Gastroesophageal sphincter (tissue), 4 donors: ENCODE measurements around the gene MAIP1. TPM values are rescaled to one million over a fixed set of nuclear protein-coding genes. Genes with fewer than 3 reads are reported as not detected.

Experiments used
- ATAC-seq: fragments of 150-250 bp; one replicate; pipeline ENCODE4 v1.9.1; 2016; ENCODE audit warnings: mild to moderate bottlenecking, moderate library complexity
- H3K27ac ChIP-seq, 4 donors: fragments of 200-600 bp; sonication (generic) in 3 of 4; 1 replicate in 3 of 4; 2 replicates in 1 of 4; pipeline ENCODE4 v1.5.1; 2016 to 2019
- H3K27me3 ChIP-seq: fragments of 200-600 bp; sonication (generic); one replicate; pipeline ENCODE4 v1.5.1; 2019
- H3K36me3 ChIP-seq, 2 donors: fragments of 200-600 bp; sonication (generic); one replicate each; pipeline ENCODE4 v1.5.1; 2019; ENCODE audit warnings: control low read depth in 1 of 2
- H3K4me1 ChIP-seq, 3 donors: fragments of 200-600 bp; sonication (generic); 1 replicate in 2 of 3; 2 replicates in 1 of 3; pipeline ENCODE4 v1.5.1; 2016 to 2019; ENCODE audit warnings: control low read depth in 2 of 3
- H3K4me3 ChIP-seq, 2 donors: fragments of 200-600 bp; sonication (generic); one replicate each; pipeline ENCODE4 v1.5.1; 2019; ENCODE audit warnings: mild to moderate bottlenecking in 1 of 2, moderate library complexity in 1 of 2
- H3K9me3 ChIP-seq, 3 donors: fragments of 200-600 bp; sonication (generic); one replicate each; pipeline ENCODE4 v1.5.1; 2017 to 2019; ENCODE audit warnings: control low read depth in 2 of 3
- EP300 ChIP-seq: sonication (generic); formaldehyde crosslinking; IDR thresholded peaks from one replicate; pipeline ENCODE4 v1.6.1; 2017; ENCODE audit warnings: antibody characterized with exemption, mild to moderate bottlenecking
- POLR2A ChIP-seq, 2 donors: fragments of 450-650 bp; IDR thresholded peaks; one replicate each; pipeline ENCODE4 v1.6.1; 2017; ENCODE audit warnings: antibody characterized with exemption in 2 of 2, mild to moderate bottlenecking in 2 of 2, moderate library complexity in 1 of 2
- POLR2AphosphoS5 ChIP-seq: sonication (generic); formaldehyde crosslinking; IDR thresholded peaks from one replicate; pipeline ENCODE4 v1.6.1; 2017; ENCODE audit warnings: antibody characterized with exemption
- WGBS, 2 donors: methylation state at CpG; one replicate each; pipeline ENCODE4 v1.1.5; 2018; ENCODE audit warnings: low coverage in 1 of 2; 5-methylcytosine and 5-hydroxymethylcytosine counted together
- total RNA-seq, 4 donors: library from RNA; depleted of rRNA; stranded (reverse); fragments of >200 nt; gene quantifications; one replicate each; pipeline ENCODE4 v1.1.0, GENCODE V29; 2016
- TF ChIP-seq, protein P1 (sequence below), 4 experiments: fragments of 200-600 bp in 2 of 4; fragments of 450-650 bp in 2 of 4; sonication (generic) in 1 of 4; IDR thresholded peaks; one replicate each; pipeline ENCODE4 v1.5.1; 2017 to 2019; ENCODE audit warnings: antibody characterized with exemption in 4 of 4, mild to moderate bottlenecking in 2 of 4, moderate library complexity in 2 of 4

Gene MAIP1
- total RNA-seq, 4 donors from 2014 or later: 15.5 to 19.4 (median 18.0) TPM

DNA sequence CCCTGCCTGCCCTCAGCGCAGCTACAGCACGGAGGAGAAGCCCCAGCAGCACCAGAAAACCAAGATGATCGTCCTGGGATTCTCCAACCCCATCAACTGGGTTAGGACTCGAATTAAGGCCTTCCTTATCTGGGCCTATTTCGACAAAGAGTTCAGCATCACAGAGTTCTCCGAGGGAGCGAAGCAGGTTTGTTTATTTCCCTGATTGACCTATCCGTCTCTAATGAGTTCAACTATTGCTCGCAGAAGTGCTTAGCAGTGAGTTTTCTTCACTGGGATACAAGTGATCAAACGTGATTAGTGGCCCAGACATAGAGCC is 639 bp downstream of the MAIP1 start:
- peak overlapping the region; percentile 84 to 94 (median 90) for H3K27ac ChIP-seq
- H3K27me3 ChIP-seq: no peaks in the 10 kb centered on the region
- TF ChIP-seq POLR2AphosphoS5 (no peak), POLR2A (IDR thresholded peaks at IDR 0.05) (no peak), EP300 (no peak)
- TF ChIP-seq, protein P1, sequence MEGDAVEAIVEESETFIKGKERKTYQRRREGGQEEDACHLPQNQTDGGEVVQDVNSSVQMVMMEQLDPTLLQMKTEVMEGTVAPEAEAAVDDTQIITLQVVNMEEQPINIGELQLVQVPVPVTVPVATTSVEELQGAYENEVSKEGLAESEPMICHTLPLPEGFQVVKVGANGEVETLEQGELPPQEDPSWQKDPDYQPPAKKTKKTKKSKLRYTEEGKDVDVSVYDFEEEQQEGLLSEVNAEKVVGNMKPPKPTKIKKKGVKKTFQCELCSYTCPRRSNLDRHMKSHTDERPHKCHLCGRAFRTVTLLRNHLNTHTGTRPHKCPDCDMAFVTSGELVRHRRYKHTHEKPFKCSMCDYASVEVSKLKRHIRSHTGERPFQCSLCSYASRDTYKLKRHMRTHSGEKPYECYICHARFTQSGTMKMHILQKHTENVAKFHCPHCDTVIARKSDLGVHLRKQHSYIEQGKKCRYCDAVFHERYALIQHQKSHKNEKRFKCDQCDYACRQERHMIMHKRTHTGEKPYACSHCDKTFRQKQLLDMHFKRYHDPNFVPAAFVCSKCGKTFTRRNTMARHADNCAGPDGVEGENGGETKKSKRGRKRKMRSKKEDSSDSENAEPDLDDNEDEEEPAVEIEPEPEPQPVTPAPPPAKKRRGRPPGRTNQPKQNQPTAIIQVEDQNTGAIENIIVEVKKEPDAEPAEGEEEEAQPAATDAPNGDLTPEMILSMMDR (IDR thresholded peaks at IDR 0.05): no peak
- ATAC-seq: no peak
- peaks cover 0 to 34% of the 10 kb centered on the region in 2 donors for H3K36me3 ChIP-seq
- 0% methylated on average over 4 of the region's 10 CpGs; no CpG with 5 or more reads in 1 of the 2 donors for WGBS, 2 donors
- peaks cover 0 to 56% (median 24%) of the 10 kb centered on the region in 3 donors for H3K4me1 ChIP-seq
- peak overlapping the region; percentile 96 to 99 for H3K4me3 ChIP-seq
- H3K9me3 ChIP-seq: no peaks in the 10 kb centered on the region

DNA sequence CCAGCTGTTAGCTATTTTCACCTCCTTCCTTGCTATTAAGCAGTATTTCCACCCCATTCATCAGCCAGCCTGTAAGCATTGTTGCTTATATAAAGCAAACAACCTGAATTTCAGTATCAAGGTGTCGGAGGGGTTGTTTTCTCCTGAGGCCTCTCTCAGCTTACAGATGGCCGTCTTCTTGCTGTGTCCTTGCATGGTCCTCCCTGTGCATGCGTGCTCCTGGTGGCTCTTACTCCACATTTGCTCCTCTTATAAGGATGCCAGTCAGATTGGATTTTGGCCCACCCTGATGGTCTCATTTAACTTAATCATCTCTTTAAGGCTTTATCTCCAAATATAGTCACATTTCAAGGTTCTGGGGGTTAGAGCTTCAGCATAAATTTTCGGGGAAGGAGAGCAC is 2.6 kb downstream of the MAIP1 start:
- 72 to 78% methylated on average over 4 of the region's 4 CpGs for WGBS, 2 donors
- H3K36me3 ChIP-seq: peaks cover 0 to 54% of the 10 kb centered on the region in 2 donors
- no peak overlapping the region for H3K27ac ChIP-seq
- no peak overlapping the region for H3K4me3 ChIP-seq
- H3K27me3 ChIP-seq: no peaks in the 10 kb centered on the region
- ATAC-seq: no peak
- TF ChIP-seq EP300: no peak
- TF ChIP-seq POLR2AphosphoS5: no peak
- no peak for TF ChIP-seq POLR2A (IDR thresholded peaks at IDR 0.05)
- TF ChIP-seq, protein P1 (IDR thresholded peaks at IDR 0.05): no peak
- H3K9me3 ChIP-seq: no peaks in the 10 kb centered on the region
- peaks cover 0 to 45% (median 24%) of the 10 kb centered on the region in 3 donors for H3K4me1 ChIP-seq

DNA sequence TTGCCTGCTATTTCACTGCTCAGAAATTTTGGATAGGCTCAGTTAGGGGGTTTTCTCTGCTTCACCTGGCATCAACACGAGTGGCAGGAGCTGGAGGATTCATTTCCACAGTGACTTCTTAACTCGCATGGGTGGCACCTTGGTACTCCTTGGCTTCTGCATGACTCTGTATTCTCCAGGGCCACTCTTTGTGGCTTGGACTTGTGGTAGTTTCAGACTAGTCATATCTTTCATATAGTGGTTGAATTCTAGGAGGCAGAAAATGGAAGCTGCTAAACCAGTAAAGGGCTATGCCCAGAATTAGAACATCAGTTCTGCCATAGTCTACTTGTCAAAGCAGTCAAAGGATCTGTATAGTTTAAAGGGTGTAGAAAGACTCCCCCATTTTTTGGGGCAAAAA is 6.8 kb downstream of the MAIP1 start:
- no peak overlapping the region for H3K4me3 ChIP-seq
- no peaks in the 10 kb centered on the region for H3K27me3 ChIP-seq
- peaks cover 0 to 96% of the 10 kb centered on the region in 2 donors for H3K36me3 ChIP-seq
- no peak overlapping the region for H3K27ac ChIP-seq
- no peaks in the 10 kb centered on the region for H3K9me3 ChIP-seq
- WGBS, 2 donors: 71 to 88% methylated on average over 1 to 2 of the region's 2 CpGs
- peaks cover 0 to 13% (median 6%) of the 10 kb centered on the region in 3 donors for H3K4me1 ChIP-seq
- ATAC-seq: no peak
- no peak for TF ChIP-seq EP300
- TF ChIP-seq, protein P1 (IDR thresholded peaks at IDR 0.05): no peak
- TF ChIP-seq POLR2AphosphoS5: no peak
- TF ChIP-seq POLR2A (IDR thresholded peaks at IDR 0.05): no peak

DNA sequence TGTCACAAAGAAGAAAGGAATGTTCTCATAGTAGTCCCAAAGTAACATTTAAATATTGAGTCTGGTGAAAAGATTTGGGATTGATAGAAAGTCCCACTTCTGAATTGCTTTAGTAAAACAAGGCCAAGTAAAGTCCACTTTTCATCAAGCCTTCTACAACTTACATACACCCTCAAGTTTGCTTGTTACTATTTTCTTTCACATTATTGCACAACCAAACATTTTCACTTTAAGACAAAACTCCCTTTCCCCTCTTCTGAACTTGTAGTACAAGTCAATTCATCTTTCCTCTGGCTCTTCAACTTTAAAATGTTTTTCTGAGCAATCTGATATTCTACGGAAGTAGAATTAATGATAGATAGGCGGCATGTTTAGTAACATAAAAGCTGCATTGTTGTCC is 11.0 kb downstream of the MAIP1 start:
- Histone ChIP-seq H3K4me3 (no peak overlapping the region), H3K4me1 (no peaks in the 10 kb centered on the region), H3K27me3 (no peaks in the 10 kb centered on the region), H3K27ac (no peak overlapping the region), H3K36me3 (peaks cover 0 to 80% of the 10 kb centered on the region in 2 donors), H3K9me3 (no peaks in the 10 kb centered on the region)
- ATAC-seq: no peak
- TF ChIP-seq EP300 (no peak), POLR2AphosphoS5 (no peak), POLR2A (IDR thresholded peaks at IDR 0.05) (no peak)
- TF ChIP-seq, protein P1 (IDR thresholded peaks at IDR 0.05): no peak
- 67 to 78% methylated on average over 2 of the region's 2 CpGs for WGBS, 2 donors

DNA sequence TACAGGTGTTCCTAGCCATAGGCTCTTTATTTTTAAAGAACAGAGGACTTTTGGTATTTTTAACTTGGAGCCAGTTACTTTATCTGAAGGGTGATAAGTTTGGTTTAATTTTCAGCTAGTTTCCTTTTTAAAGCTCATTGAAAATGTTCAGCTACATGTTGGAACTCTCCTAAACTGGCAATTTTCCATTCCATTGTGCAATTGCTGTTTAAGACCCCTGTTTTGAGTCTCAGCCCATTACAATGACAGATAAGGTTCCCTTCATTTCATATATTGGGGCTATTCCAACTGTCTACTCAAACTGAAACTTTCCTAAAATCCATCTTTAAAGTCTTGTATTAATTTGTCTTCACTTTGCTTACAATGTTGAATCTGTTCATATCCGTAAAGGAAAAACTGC is 11.6 kb downstream of the MAIP1 start:
- Histone ChIP-seq H3K4me1 (no peaks in the 10 kb centered on the region), H3K27ac (no peak overlapping the region), H3K36me3 (peaks cover 0 to 74% of the 10 kb centered on the region in 2 donors), H3K9me3 (no peaks in the 10 kb centered on the region), H3K4me3 (no peak overlapping the region), H3K27me3 (no peaks in the 10 kb centered on the region)
- TF ChIP-seq EP300: no peak
- no peak for TF ChIP-seq POLR2AphosphoS5
- no peak for TF ChIP-seq POLR2A (IDR thresholded peaks at IDR 0.05)
- TF ChIP-seq, protein P1 (IDR thresholded peaks at IDR 0.05): no peak
- WGBS, 2 donors: 58 to 71% methylated on average over 1 of the region's 1 CpG
- ATAC-seq: no peak
